Measurements from ENCODE around the gene CDH16. TPM values are rescaled to one million over a fixed set of nuclear protein-coding genes. Genes with fewer than 3 reads are reported as not detected.
A peak's percentile ranks its signal among the peaks of the same experiment; 100 is the strongest.

The CDH16 gene
- total and polyA plus RNA-seq, 2 of the 13 experiments (the other 11 are each of a cell fraction or from before 2014, with no cell fraction given) = 2.7 to 3.9 TPM

GRCh38 chr16:66910175-66910940 lies 8.3 kb downstream of the CDH16 start (continued):
- TF ChIP-seq ZNF580 (CRISPR knock-in tag; IDR thresholded peaks at IDR 0.05; ENCODE audit: borderline replicate concordance, low read depth) (no peak), ZNF142 (CRISPR knock-in tag; IDR thresholded peaks at IDR 0.05) (no peak)

GRCh38 chr16:66908762-66909559 lies 9.7 kb downstream of the CDH16 start:
- in situ Hi-C loops (cut with HindIII; ENCODE audit: extremely low pct_ligation_motif_present, low pct_unique_long_range_greater_than_20kb) = no loop called here
- Histone ChIP-seq H3K4me1 (ENCODE audit: insufficient read depth, low read length) (peaks cover 56% of the 10 kb centered on the region), H3K27me3 (ENCODE audit: control insufficient read depth in 1 of 2, insufficient read depth in 2 of 2, low read length in 2 of 2) (no peaks in the 10 kb centered on the region; a peak in 1 of 5 replicates), H3K9me3 (ENCODE audit: low read length) (no peaks in the 10 kb centered on the region), H3K4me2 (ENCODE audit: low read depth, low read length) (no peak overlapping the region), H3K9ac (ENCODE audit: insufficient read depth, low read depth, low read length) (no peak overlapping the region), H3K79me2 (ENCODE audit: insufficient read depth, low read length) (no peaks in the 10 kb centered on the region), H4K20me1 (ENCODE audit: insufficient read depth, low read length) (no peaks in the 10 kb centered on the region), H2AFZ (ENCODE audit: low read length) (no peak overlapping the region), H3K27ac (ENCODE audit: extremely low read length, insufficient read depth, low read length) (no peak overlapping the region), H3K4me3 (replicated peaks in 1 of 3; ENCODE audit: insufficient read depth in 1 of 3, low read depth in 2 of 3, low read length in 3 of 3) (no peak overlapping the region), H3K36me3 (replicated peaks in 1 of 2; ENCODE audit: control insufficient read depth in 1 of 2, insufficient read depth in 2 of 2, low read length in 2 of 2) (no peaks in the 10 kb centered on the region)
- DNase-seq (ENCODE audit: low spot score) = no peak
- no peak for ATAC-seq
- POLR2A ChIA-PET = interaction anchor here (1.4 to 2.2 kb wide), 6 partner anchors 8 to 29 kb away, joined by 3 to 15 read pairs (median 5); partner anchors contain the start of genes CDH16 and PDP2
- FAIRE-seq = no peak
- 90% methylated on average over 11 of the region's 14 CpGs for WGBS (ENCODE audit: low lambda C conversion rate)
- CTCF ChIA-PET (ENCODE audit: low intra/inter-chr PET ratio, low total read pairs) = interaction anchor here (1.7 kb wide), 1 partner anchor 14 kb away, joined by 10 read pairs; no protein-coding TSS in a partner anchor
- intact Hi-C loops (cut with micrococcal nuclease; ENCODE audit: unreplicated experiment) = no loop called here
- no TSS peak for BruUV-seq (replicated peaks)
- TF ChIP-seq ZNF382 (CRISPR knock-in tag; IDR thresholded peaks at IDR 0.05; ENCODE audit: borderline replicate concordance) (no peak), KDM3A (CRISPR knock-in tag; IDR thresholded peaks at IDR 0.05; ENCODE audit: low read depth) (no peak), RELA (CRISPR knock-in tag; IDR thresholded peaks at IDR 0.05) (no peak), TEAD3 (CRISPR knock-in tag; optimal IDR thresholded peaks at IDR 0.05; ENCODE audit: borderline replicate concordance) (no peak), SMARCE1 (IDR thresholded peaks at IDR 0.05; ENCODE audit: borderline replicate concordance) (no peak), ZNF629 (CRISPR knock-in tag; conservative IDR thresholded peaks at IDR 0.05) (peak; percentile 91), AHR (CRISPR knock-in tag; IDR thresholded peaks at IDR 0.05) (no peak), ZNF501 (CRISPR knock-in tag; IDR thresholded peaks at IDR 0.05) (no peak), NR3C1 (CRISPR knock-in tag; IDR thresholded peaks at IDR 0.05) (no peak), PITX1 (CRISPR knock-in tag; IDR thresholded peaks at IDR 0.05) (no peak), ZNF562 (CRISPR knock-in tag; IDR thresholded peaks at IDR 0.05; ENCODE audit: borderline replicate concordance) (no peak), DBP (CRISPR knock-in tag; IDR thresholded peaks at IDR 0.05; ENCODE audit: not compliant biosample characterization) (no peak), ATF7 (IDR thresholded peaks at IDR 0.05) (no peak), ATF7 (CRISPR knock-in tag; IDR thresholded peaks at IDR 0.05) (no peak)

Measured in HepG2 (cell line).